Colonic mucosa (tissue), 4 donors: ENCODE measurements around the gene YKT6. TPM values are rescaled to one million over a fixed set of nuclear protein-coding genes. Genes with fewer than 3 reads are reported as not detected.

Experiments used
- DNase-seq: peaks from one replicate; pipeline ENCODE4 v3.0.0-alpha.2; 2020
- H3K27ac ChIP-seq: fragments of 200-600 bp; one replicate; pipeline ENCODE4 v1.8.0; 2021
- H3K27me3 ChIP-seq: fragments of 200-600 bp; one replicate; pipeline ENCODE4 v1.8.0; 2021
- H3K36me3 ChIP-seq: fragments of 200-600 bp; one replicate; pipeline ENCODE4 v1.8.0; 2021
- H3K4me1 ChIP-seq: fragments of 200-600 bp; one replicate; pipeline ENCODE4 v1.8.0; 2021; ENCODE audit warnings: mild to moderate bottlenecking
- H3K4me3 ChIP-seq: fragments of 200-600 bp; one replicate; pipeline ENCODE4 v1.8.0; 2021
- H3K9ac ChIP-seq, 2 donors: one replicate each; pipeline ENCODE4 v1.7.0; 2013; ENCODE audit warnings: control low read depth in 2 of 2, low read depth in 2 of 2, low read length in 2 of 2
- H3K9me3 ChIP-seq: fragments of 200-600 bp; one replicate; pipeline ENCODE4 v1.8.0; 2021
- CTCF ChIP-seq: fragments of 200-600 bp; IDR thresholded peaks from one replicate; pipeline ENCODE4 v1.8.0; 2022; ENCODE audit warnings: antibody characterized with exemption, mild to moderate bottlenecking
- intact Hi-C: fragments of 100-400 bp; cut with DNase I; formaldehyde crosslinking; loops from one replicate; pipeline ENCODE4 v1.14.1; 2022
- total RNA-seq, 2 donors: library from RNA; stranded (reverse); fragmentation: NEBNext Ultra II Directional in 1 of 2; extraction: Animal tissue kit (Norgen Biotek cat#: 25700) in 1 of 2; gene quantifications; one replicate each; pipeline ENCODE4 v1.2.1, GENCODE V29; 2021
- donor health status: healthy.
- donor health status: DM: no; HTN: no; CAD: no.
- donor health status: DM: no; HTN: no; CAD: no.

Gene YKT6
- total RNA-seq, 2 donors from 2014 or later = 83.0 to 103 TPM

DNA sequence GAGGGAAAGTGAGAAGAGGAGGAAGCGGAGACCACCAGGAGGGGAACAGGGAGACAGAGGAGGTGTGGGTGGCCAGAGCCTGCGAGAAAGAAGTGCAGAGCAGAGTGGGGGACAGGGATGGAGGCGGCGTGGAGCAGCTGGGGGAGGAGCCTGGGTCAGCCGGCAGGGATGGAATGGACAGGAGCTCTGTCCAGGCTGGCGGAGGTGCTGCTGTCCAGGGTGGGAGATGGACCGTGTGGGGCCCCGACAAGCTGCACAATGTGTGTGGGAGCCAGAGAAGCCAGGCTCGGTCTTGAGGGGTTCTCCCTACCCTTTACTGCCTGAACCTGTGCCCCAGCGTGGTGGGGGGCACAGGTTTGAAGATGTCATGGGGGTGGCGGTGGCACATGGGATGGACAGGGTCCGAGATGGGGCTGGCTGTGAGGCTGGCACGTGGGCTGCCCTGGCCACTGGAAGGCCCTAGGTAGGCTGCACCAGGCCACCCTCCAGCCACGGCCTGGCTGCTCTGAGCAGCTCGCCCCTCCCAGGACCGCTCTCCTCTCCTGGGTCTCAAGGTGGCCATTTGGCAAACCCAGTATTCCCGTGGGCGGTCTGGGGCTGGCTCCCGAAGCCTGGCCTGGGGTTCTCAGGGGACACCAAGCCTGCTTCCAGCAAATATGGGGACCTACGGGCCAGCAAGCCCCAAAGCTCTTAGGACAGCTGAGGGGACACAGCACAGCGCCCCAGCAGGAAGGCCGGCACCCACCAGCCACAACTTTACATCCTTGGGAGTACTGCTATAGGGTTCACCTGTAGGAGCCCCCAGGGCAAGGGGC lies 32.3 kb downstream of the YKT6 start:
- H3K4me1 ChIP-seq = no peaks in the 10 kb centered on the region
- no peak for DNase-seq
- H3K36me3 ChIP-seq = no peaks in the 10 kb centered on the region
- no peak overlapping the region for H3K4me3 ChIP-seq
- H3K9me3 ChIP-seq = no peaks in the 10 kb centered on the region
- no peak overlapping the region for H3K9ac ChIP-seq
- intact Hi-C loops = no loop called here
- H3K27ac ChIP-seq = no peak overlapping the region
- no peak for TF ChIP-seq CTCF
- H3K27me3 ChIP-seq = no peaks in the 10 kb centered on the region

DNA sequence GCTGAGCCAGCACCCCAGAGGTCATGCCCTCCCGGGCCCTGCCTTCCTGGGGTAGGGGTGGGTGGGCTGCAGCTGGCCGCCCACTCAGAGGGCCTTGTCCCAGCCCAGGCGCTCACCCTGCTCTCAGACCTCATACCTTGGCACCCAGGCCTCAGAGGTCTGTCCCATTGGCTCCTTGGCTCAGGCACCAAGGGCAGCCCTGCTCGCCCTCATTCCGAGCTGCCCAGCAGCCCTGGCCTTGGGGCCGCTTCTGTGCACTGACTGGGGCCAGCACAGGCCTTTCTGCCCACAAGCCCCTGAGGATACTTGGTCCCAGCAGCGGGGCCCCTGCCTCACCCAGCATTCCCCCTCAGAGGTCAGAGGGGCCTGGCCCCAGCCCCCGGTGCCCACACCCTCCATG lies 34.3 kb downstream of the YKT6 start:
- intact Hi-C loops = no loop called here
- H3K9me3 ChIP-seq = no peaks in the 10 kb centered on the region
- no peaks in the 10 kb centered on the region for H3K4me1 ChIP-seq
- no peak overlapping the region for H3K27ac ChIP-seq
- H3K27me3 ChIP-seq = no peaks in the 10 kb centered on the region
- no peaks in the 10 kb centered on the region for H3K36me3 ChIP-seq
- no peak overlapping the region for H3K4me3 ChIP-seq
- TF ChIP-seq CTCF = no peak
- H3K9ac ChIP-seq = no peak overlapping the region
- DNase-seq = no peak

GRCh38 chr7:44235582-44236332 lies 35.0 kb downstream of the YKT6 start:
- DNase-seq = no peak
- H3K27ac ChIP-seq = no peak overlapping the region
- H3K36me3 ChIP-seq = no peaks in the 10 kb centered on the region
- no peaks in the 10 kb centered on the region for H3K9me3 ChIP-seq
- no peaks in the 10 kb centered on the region for H3K4me1 ChIP-seq
- TF ChIP-seq CTCF = no peak
- intact Hi-C loops = no loop called here
- H3K27me3 ChIP-seq = no peaks in the 10 kb centered on the region
- no peak overlapping the region for H3K9ac ChIP-seq
- no peak overlapping the region for H3K4me3 ChIP-seq

- Histone ChIP-seq H3K27ac (no peak overlapping the region), H3K9ac (no peak overlapping the region), H3K4me1 (no peaks in the 10 kb centered on the region), H3K4me3 (no peak overlapping the region), H3K36me3 (no peaks in the 10 kb centered on the region), H3K27me3 (no peaks in the 10 kb centered on the region), H3K9me3 (no peaks in the 10 kb centered on the region)
- DNase-seq = no peak
- TF ChIP-seq CTCF = no peak
- intact Hi-C loops = no loop called here
Measured at GRCh38 chr7:44236333-44236728, 35.6 kb downstream of the YKT6 start.

- H3K36me3 ChIP-seq = no peaks in the 10 kb centered on the region
- no peaks in the 10 kb centered on the region for H3K4me1 ChIP-seq
- H3K9ac ChIP-seq = no peak overlapping the region
- no peak overlapping the region for H3K27ac ChIP-seq
- intact Hi-C loops = no loop called here
- no peak for DNase-seq
- H3K27me3 ChIP-seq = no peaks in the 10 kb centered on the region
- H3K4me3 ChIP-seq = no peak overlapping the region
- no peaks in the 10 kb centered on the region for H3K9me3 ChIP-seq
- no peak for TF ChIP-seq CTCF
Measured at GRCh38 chr7:44237696-44238095, 36.9 kb downstream of the YKT6 start.
